ENCODE data around the gene XAB2. TPM values are rescaled to one million over a fixed set of nuclear protein-coding genes. Genes with fewer than 3 reads are reported as not detected.

XAB2 gene
- total and polyA plus RNA-seq, 10 donors = 31.8 to 52.2 (median 42.7) TPM

DNA sequence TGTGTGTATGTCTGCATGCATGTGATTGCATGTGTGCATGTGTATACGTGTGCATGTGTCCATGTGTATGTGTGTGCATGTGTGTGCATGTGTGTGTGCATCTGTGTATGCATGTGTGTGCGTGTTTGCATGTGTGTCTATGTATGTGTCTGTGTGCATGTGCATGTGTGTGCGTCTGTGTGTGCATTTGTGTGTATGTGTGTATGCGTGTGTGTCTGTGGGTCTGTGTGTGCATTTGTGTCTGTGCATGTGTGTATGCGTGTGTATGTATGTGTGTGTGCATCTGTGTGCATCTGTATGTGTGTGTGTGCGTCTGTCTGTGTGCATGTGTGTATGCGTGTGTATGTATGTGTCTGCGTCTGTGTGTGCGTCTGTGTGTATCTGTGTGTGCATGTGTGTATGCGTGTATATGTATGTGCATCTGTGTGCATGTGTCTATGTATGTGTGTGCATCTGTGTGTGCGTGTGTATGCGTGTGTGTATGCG is 10.6 kb upstream of the XAB2 start:
- TF ChIP-seq, protein P1, sequence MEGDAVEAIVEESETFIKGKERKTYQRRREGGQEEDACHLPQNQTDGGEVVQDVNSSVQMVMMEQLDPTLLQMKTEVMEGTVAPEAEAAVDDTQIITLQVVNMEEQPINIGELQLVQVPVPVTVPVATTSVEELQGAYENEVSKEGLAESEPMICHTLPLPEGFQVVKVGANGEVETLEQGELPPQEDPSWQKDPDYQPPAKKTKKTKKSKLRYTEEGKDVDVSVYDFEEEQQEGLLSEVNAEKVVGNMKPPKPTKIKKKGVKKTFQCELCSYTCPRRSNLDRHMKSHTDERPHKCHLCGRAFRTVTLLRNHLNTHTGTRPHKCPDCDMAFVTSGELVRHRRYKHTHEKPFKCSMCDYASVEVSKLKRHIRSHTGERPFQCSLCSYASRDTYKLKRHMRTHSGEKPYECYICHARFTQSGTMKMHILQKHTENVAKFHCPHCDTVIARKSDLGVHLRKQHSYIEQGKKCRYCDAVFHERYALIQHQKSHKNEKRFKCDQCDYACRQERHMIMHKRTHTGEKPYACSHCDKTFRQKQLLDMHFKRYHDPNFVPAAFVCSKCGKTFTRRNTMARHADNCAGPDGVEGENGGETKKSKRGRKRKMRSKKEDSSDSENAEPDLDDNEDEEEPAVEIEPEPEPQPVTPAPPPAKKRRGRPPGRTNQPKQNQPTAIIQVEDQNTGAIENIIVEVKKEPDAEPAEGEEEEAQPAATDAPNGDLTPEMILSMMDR (IDR thresholded peaks at IDR 0.05 in 8 of 11, conservative IDR thresholded peaks at IDR 0.05 in 3 of 11) = no peak
- TF ChIP-seq POLR2AphosphoS5 (IDR thresholded peaks at IDR 0.05) (no peak), POLR2A (IDR thresholded peaks at IDR 0.05) (no peak)
- H3K27me3 ChIP-seq (replicated peaks in 1 of 7) = peaks cover 0 to 14% (median 0%) of the 10 kb centered on the region in 7 donors
- no peak overlapping the region for H3K27ac ChIP-seq
- WGBS, 5 donors = 94 to 97% (median 97%) methylated on average over 13 of the region's 13 CpGs
- H3K9me3 ChIP-seq = no peaks in the 10 kb centered on the region
- no peak for DNase-seq
- H3K4me3 ChIP-seq = no peak overlapping the region
- intact Hi-C loops (cut with DNase I; ENCODE audit: low total_unique reads) = no loop called here
- peaks cover 6 to 64% (median 38%) of the 10 kb centered on the region in 6 donors for H3K4me1 ChIP-seq
- H3K36me3 ChIP-seq = peaks cover 0 to 60% (median 17%) of the 10 kb centered on the region in 6 donors

DNA sequence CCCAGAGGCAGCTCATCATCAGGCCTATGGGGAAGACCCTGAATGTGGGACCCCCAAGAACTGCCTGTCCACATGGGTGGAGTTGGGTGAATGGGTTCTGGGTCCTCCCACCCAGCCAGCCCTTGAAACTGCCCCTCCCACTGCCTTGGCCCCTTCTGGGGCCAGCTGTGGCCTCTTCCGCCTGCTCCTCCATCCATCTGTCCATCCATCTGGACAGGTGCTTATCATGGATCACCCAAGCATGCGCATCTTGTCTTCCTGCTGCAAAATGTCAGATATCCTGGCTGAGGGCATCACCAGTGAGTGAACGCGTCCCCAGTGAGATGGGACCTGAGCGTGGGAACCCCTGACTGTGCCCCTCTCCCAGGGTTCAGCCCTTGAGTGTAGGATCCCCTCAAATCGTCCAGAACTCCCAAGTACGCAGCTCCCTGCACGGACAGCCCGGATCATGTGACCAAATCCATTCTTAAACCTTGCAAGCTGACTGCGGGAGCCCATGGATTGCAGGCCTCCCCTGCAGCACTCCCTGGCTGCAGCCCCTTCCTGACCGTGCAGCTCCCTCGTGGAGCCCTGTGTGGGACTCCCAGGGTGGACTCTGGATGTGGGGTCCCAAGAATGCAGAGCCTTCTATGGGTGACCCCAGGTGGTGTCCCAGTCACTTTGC is 9.6 kb upstream of the XAB2 start:
- H3K27me3 ChIP-seq (replicated peaks in 1 of 7) = peaks cover 0 to 14% (median 0%) of the 10 kb centered on the region in 7 donors
- WGBS, 5 donors = 81 to 100% (median 89%) methylated on average over 3 to 12 of the region's 12 CpGs

DNA sequence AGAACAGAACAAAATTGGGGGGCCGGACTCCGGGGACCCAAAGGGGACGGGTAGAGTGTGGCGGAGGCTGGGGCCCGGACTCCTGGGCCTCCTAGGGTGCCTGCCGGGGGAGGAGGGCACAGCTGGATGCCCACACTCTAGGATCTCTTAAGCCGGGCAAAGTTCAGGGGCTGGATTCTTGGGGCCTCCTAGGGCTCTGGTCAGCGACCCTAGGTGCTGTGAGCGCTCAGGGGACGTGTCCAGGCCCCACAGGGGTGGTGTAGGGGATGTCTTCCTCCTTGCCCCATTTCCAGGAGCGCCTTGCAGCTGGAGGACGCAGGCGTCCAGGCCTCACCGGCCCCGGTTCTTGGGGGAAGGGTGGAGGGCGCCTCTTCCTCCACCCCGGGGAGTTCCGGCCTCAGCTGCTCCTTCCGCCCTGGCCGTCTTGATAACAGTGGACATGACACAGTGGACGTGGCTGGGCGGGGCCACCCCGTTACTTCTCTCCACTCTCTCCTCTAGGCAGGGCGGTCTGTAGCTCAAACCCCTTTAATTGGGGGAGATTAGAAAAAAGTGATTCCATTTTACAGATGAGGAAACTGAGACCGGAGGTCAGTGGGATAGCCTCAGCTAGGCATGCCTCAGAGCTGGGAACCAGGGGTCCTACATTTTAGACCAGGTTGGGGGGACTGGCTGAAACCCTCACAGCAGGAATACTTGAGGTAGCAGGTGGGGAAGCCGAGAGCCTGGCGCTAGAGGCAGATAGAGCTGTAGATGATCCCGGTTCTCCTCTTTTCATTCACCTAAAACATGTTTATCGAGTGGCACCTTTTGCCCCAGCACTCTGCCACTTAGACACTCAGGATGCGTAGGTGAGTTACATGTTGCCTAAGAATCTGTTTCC is 8.3 kb upstream of the XAB2 start:
- Histone ChIP-seq H3K9me3 (no peaks in the 10 kb centered on the region), H3K36me3 (peaks cover 0 to 48% (median 13%) of the 10 kb centered on the region in 6 donors), H3K4me3 (peak overlapping the region; percentile 58 to 87 (median 66)), H3K27ac (peak overlapping the region; percentile 86 to 96 (median 94)), H3K27me3 (replicated peaks in 1 of 7) (peaks cover 0 to 14% (median 0%) of the 10 kb centered on the region in 7 donors), H3K4me1 (peaks cover 6 to 56% (median 35%) of the 10 kb centered on the region in 6 donors)
- WGBS, 5 donors = 28 to 52% (median 32%) methylated on average over 18 to 30 of the region's 30 CpGs
- peak; percentile 93 for DNase-seq
- intact Hi-C loops (cut with DNase I; ENCODE audit: low total_unique reads) = no loop called here
- TF ChIP-seq POLR2A (IDR thresholded peaks at IDR 0.05) (no peak), POLR2AphosphoS5 (IDR thresholded peaks at IDR 0.05) (peak in 2 of 3 donors; percentile 22 to 50)

More for the DNA sequence above, 9.6 kb upstream of the XAB2 start:
- peaks cover 0 to 51% (median 12%) of the 10 kb centered on the region in 6 donors for H3K36me3 ChIP-seq
- peaks cover 6 to 56% (median 35%) of the 10 kb centered on the region in 6 donors for H3K4me1 ChIP-seq
- no peak for DNase-seq
- peak overlapping the region in 1 of 8 donors; percentile 95 for H3K27ac ChIP-seq
- TF ChIP-seq, protein P1 (IDR thresholded peaks at IDR 0.05 in 8 of 11, conservative IDR thresholded peaks at IDR 0.05 in 3 of 11) = no peak
- no peak overlapping the region for H3K4me3 ChIP-seq
- intact Hi-C loops (cut with DNase I; ENCODE audit: low total_unique reads) = no loop called here
- no peaks in the 10 kb centered on the region for H3K9me3 ChIP-seq

DNA sequence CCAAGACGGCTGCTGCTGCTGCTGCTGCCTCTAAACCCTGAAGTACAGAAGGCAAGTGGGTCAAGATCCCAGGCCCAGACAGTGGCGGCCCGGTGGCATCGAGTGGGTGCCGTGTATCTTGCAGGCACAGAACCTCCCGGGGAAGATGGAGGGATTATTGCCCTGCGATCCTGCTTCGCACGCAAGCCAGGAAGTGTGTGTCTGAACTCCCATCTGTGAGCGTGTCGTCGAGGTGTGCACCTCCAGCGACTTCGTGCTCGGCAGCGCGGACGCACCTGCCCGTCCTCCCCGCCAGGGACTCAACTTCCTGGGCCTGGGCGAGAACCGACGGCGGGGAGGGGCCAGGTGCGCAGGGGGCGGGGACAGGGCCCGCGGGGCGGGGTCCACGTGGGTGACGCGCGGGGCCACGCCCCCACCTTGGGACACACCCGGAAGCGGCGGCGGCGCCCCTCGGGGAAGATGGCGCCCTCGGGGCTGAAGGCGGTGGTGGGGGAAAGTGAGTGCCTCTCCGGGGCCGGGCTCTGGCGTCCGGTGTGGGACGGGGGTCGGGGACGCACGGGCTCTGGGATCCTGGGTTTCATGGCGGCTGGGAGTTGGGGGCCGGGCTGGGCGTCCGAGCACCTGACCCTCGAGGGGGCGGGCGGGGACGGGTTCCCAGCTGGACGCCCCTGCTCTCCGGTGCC is 7.5 kb upstream of the XAB2 start, which contains the start of gene STXBP2:
Gene STXBP2, plus strand, starts transcription at position 420 of the 683 bp plus-strand sequence. Its CDS starts 40 bp downstream, at position 460.
- Histone ChIP-seq H3K27me3 (replicated peaks in 1 of 7) (peaks cover 0 to 14% (median 0%) of the 10 kb centered on the region in 7 donors), H3K36me3 (peaks cover 0 to 48% (median 13%) of the 10 kb centered on the region in 6 donors), H3K9me3 (no peaks in the 10 kb centered on the region), H3K4me3 (peak within 1 kb of the TSS; percentile 58 to 87 (median 66)), H3K27ac (peak within 1 kb of the TSS; percentile 86 to 96 (median 94)), H3K4me1 (peaks cover 6 to 62% (median 37%) of the 10 kb centered on the region in 6 donors)
- 4 to 5% (median 5%) methylated on average over 26 to 61 of the region's 61 CpGs for WGBS, 5 donors
- peak; percentile 90 to 96 (median 95) for TF ChIP-seq POLR2AphosphoS5 (IDR thresholded peaks at IDR 0.05)
- TF ChIP-seq, protein P1 (IDR thresholded peaks at IDR 0.05 in 8 of 11, conservative IDR thresholded peaks at IDR 0.05 in 3 of 11) = peak in 10 of 11 experiments; percentile 31 to 73 (median 60)
- peak in 2 of 3 donors; percentile 31 to 59 for TF ChIP-seq POLR2A (IDR thresholded peaks at IDR 0.05)
- intact Hi-C loops (cut with DNase I; ENCODE audit: low total_unique reads) = no loop called here
- DNase-seq = peak; percentile 97
